ENCODE data around the gene OR2A12. TPM values are rescaled to one million over a fixed set of nuclear protein-coding genes. Genes with fewer than 3 reads are reported as not detected.

Gene OR2A12
- total RNA-seq, 4 donors from 2014 or later, result not detected

DNA sequence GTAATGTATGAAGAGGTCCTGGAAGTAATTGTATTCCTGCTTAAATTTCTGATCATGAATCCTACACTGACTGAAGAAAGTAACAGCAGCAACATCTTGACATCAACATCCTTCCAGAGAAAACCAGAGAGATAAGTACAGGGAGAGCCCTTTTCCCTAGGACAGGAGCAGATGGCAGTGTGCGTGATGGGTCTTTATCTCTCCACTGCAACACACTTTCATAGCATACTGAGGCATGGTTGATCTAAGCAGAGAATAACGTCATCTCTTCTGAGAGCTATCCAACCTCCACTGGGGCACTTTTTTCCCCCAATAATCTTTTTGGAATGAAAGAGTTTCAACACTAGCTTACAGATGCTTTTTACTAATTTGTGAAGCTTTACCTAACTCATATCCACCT, 16.1 kb upstream of the OR2A12 start:
- TF ChIP-seq EP300 (IDR thresholded peaks at IDR 0.05) (no peak), POLR2A (IDR thresholded peaks at IDR 0.05) (no peak)
- TF ChIP-seq, protein P1, sequence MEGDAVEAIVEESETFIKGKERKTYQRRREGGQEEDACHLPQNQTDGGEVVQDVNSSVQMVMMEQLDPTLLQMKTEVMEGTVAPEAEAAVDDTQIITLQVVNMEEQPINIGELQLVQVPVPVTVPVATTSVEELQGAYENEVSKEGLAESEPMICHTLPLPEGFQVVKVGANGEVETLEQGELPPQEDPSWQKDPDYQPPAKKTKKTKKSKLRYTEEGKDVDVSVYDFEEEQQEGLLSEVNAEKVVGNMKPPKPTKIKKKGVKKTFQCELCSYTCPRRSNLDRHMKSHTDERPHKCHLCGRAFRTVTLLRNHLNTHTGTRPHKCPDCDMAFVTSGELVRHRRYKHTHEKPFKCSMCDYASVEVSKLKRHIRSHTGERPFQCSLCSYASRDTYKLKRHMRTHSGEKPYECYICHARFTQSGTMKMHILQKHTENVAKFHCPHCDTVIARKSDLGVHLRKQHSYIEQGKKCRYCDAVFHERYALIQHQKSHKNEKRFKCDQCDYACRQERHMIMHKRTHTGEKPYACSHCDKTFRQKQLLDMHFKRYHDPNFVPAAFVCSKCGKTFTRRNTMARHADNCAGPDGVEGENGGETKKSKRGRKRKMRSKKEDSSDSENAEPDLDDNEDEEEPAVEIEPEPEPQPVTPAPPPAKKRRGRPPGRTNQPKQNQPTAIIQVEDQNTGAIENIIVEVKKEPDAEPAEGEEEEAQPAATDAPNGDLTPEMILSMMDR (IDR thresholded peaks at IDR 0.05), result no peak
- no peak for DNase-seq (ENCODE audit: low spot score in 2 of 2)
- Histone ChIP-seq H3K4me1 (no peaks in the 10 kb centered on the region), H3K27me3 (no peaks in the 10 kb centered on the region), H3K9me3 (peaks cover 0 to 3% (median 0%) of the 10 kb centered on the region in 4 donors), H3K4me3 (no peak overlapping the region), H3K27ac (no peak overlapping the region), H3K36me3 (no peaks in the 10 kb centered on the region)
- 67 to 70% methylated on average over 2 of the region's 2 CpGs for WGBS, 2 donors

GRCh38 chr7:144074374-144074773, 11.7 kb upstream of the OR2A12 start:
- Histone ChIP-seq H3K27me3 (no peaks in the 10 kb centered on the region), H3K4me3 (no peak overlapping the region), H3K4me1 (no peaks in the 10 kb centered on the region), H3K9me3 (no peaks in the 10 kb centered on the region), H3K27ac (no peak overlapping the region), H3K36me3 (no peaks in the 10 kb centered on the region)
- DNase-seq (ENCODE audit: low spot score in 2 of 2), result no peak
- 91 to 97% methylated on average over 8 of the region's 8 CpGs for WGBS, 2 donors
- TF ChIP-seq EP300 (IDR thresholded peaks at IDR 0.05), result no peak
- TF ChIP-seq POLR2A (IDR thresholded peaks at IDR 0.05), result no peak
- TF ChIP-seq, protein P1 (IDR thresholded peaks at IDR 0.05), result no peak

GRCh38 chr7:144086730-144087129, 652 bp downstream of the OR2A12 start:
- TF ChIP-seq POLR2A (IDR thresholded peaks at IDR 0.05), result no peak
- TF ChIP-seq EP300 (IDR thresholded peaks at IDR 0.05), result no peak
- TF ChIP-seq, protein P1 (IDR thresholded peaks at IDR 0.05), result no peak
- Histone ChIP-seq H3K4me1 (no peaks in the 10 kb centered on the region), H3K4me3 (no peak overlapping the region), H3K9me3 (peaks cover 0 to 9% (median 0%) of the 10 kb centered on the region in 4 donors), H3K27me3 (no peaks in the 10 kb centered on the region), H3K36me3 (no peaks in the 10 kb centered on the region), H3K27ac (no peak overlapping the region)
- 64 to 66% methylated on average over 4 of the region's 4 CpGs for WGBS, 2 donors
- no peak for DNase-seq (ENCODE audit: low spot score in 2 of 2)

DNA sequence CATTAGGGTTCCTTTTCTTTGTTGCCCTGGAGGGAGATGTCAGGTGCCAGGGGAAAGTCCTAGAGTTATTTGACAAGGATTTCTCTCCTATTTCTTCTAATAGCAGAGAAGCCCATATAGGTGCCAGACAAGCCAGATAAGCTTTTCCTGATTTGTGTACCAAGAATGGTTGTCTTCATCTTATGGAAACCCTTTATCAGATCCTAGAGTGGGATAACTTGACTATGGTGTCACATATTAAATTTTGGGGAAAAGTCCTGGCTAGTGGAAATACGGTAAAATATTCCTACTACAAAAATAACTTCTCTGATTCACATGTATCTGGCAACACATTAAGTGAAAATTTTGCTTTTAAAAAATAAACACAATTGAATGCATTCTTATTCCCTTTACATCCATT, 1.2 kb downstream of the OR2A12 start:
- no peak overlapping the region for H3K4me3 ChIP-seq
- no peaks in the 10 kb centered on the region for H3K36me3 ChIP-seq
- TF ChIP-seq POLR2A (IDR thresholded peaks at IDR 0.05), result no peak
- TF ChIP-seq, protein P1 (IDR thresholded peaks at IDR 0.05), result no peak
- TF ChIP-seq EP300 (IDR thresholded peaks at IDR 0.05), result no peak
- DNase-seq (ENCODE audit: low spot score in 2 of 2), result no peak
- no peaks in the 10 kb centered on the region for H3K27me3 ChIP-seq
- 52 to 66% methylated on average over 1 of the region's 1 CpG for WGBS, 2 donors
- no peak overlapping the region for H3K27ac ChIP-seq
- H3K4me1 ChIP-seq, result no peaks in the 10 kb centered on the region
- peaks cover 0 to 9% (median 0%) of the 10 kb centered on the region in 4 donors for H3K9me3 ChIP-seq

GRCh38 chr7:144090667-144091066, 4.6 kb downstream of the OR2A12 start:
- Histone ChIP-seq H3K27me3 (no peaks in the 10 kb centered on the region), H3K36me3 (no peaks in the 10 kb centered on the region), H3K4me3 (no peak overlapping the region), H3K9me3 (peaks cover 0 to 9% (median 0%) of the 10 kb centered on the region in 4 donors), H3K27ac (no peak overlapping the region), H3K4me1 (no peaks in the 10 kb centered on the region)
- no peak for DNase-seq (ENCODE audit: low spot score in 2 of 2)
- no peak for TF ChIP-seq EP300 (IDR thresholded peaks at IDR 0.05)
- TF ChIP-seq, protein P1 (IDR thresholded peaks at IDR 0.05), result no peak
- no peak for TF ChIP-seq POLR2A (IDR thresholded peaks at IDR 0.05)
- 92 to 93% methylated on average over 3 of the region's 3 CpGs for WGBS, 2 donors

All from tibial nerve (tissue), 4 donors.